Loucy (cell line): ENCODE results near the gene FOXRED1.

ENCODE experiments used
- H2AFZ ChIP-seq: fragments of 200-600 bp; sonication (generic); 2 replicates; pipeline ENCODE4 v1.6.0; 2016; ENCODE audit warnings: antibody characterized with exemption, mild to moderate bottlenecking, low read length, moderate library complexity
- H3F3A ChIP-seq: fragments of 200-600 bp; 2 replicates; pipeline ENCODE4 v1.6.0; 2016; ENCODE audit warnings: antibody characterized with exemption, low read depth, mild to moderate bottlenecking
- H3K27me3 ChIP-seq: fragments of 200-600 bp; sonication (generic); 2 replicates; pipeline ENCODE4 v1.6.1; 2014; ENCODE audit warnings: low read length, mild to moderate bottlenecking; ENCODE audit not compliant: insufficient read depth, poor library complexity, severe bottlenecking
- H3K36me3 ChIP-seq: fragments of 200-600 bp; sonication (generic); 2 replicates; pipeline ENCODE4 v1.6.1; 2016; ENCODE audit warnings: low read length; ENCODE audit not compliant: insufficient read depth
- H3K4me1 ChIP-seq: fragments of 200-600 bp; sonication (generic); 2 replicates; pipeline ENCODE4 v1.5.1; 2014; ENCODE audit warnings: low read length, mild to moderate bottlenecking; ENCODE audit not compliant: insufficient read depth, poor library complexity, severe bottlenecking
- H3K4me2 ChIP-seq: fragments of 200-600 bp; sonication (generic); 2 replicates; pipeline ENCODE4 v1.6.0; 2014; ENCODE audit warnings: antibody characterized with exemption, low read length, low read depth, mild to moderate bottlenecking; ENCODE audit not compliant: poor library complexity, severe bottlenecking
- H3K4me3 ChIP-seq: fragments of 200-600 bp; sonication (generic); 2 replicates; pipeline ENCODE4 v1.5.1; 2014; ENCODE audit warnings: low read length, mild to moderate bottlenecking, mixed read lengths; ENCODE audit not compliant: poor library complexity, severe bottlenecking
- H3K79me2 ChIP-seq: fragments of 200-600 bp; sonication (generic); 2 replicates; pipeline ENCODE4 v1.6.1; 2014; ENCODE audit warnings: low read length; ENCODE audit not compliant: insufficient read depth
- H3K9ac ChIP-seq: fragments of 200-600 bp; sonication (generic); 2 replicates; pipeline ENCODE4 v1.6.0; 2014; ENCODE audit warnings: mild to moderate bottlenecking, low read depth, low read length, moderate library complexity; ENCODE audit not compliant: poor library complexity, severe bottlenecking
- H3K9me2 ChIP-seq: fragments of 200-600 bp; sonication (generic); replicated peaks from 2 replicates; pipeline ENCODE4 v1.6.1; 2016; ENCODE audit warnings: low read depth, low read length, mixed read lengths
- H3K9me3 ChIP-seq: fragments of 200-600 bp; sonication (generic); 2 replicates; pipeline ENCODE4 v1.6.1; 2014; ENCODE audit warnings: mild to moderate bottlenecking, antibody characterized with exemption, low read length, low read depth; ENCODE audit not compliant: insufficient read depth
- H4K20me1 ChIP-seq: fragments of 200-600 bp; sonication (generic); 2 replicates; pipeline ENCODE4 v1.6.0; 2014; ENCODE audit warnings: antibody characterized with exemption, low read length, mild to moderate bottlenecking; ENCODE audit not compliant: insufficient read depth, poor library complexity, severe bottlenecking
- CTCF ChIP-seq: fragments of 200-600 bp; sonication (generic); conservative IDR thresholded peaks from 2 replicates; pipeline ENCODE4 v1.5.1; 2014; ENCODE audit warnings: mild to moderate bottlenecking, antibody characterized with exemption, low read length
- EZH2phosphoT487 ChIP-seq: fragments of 200-600 bp; IDR thresholded peaks from 2 replicates; pipeline ENCODE4 v1.6.1; 2018; ENCODE audit warnings: antibody characterized with exemption, mild to moderate bottlenecking, moderate library complexity, borderline replicate concordance

Gene FOXRED1

GRCh38 chr11:126290887-126291286 is 21.9 kb downstream of the FOXRED1 start:
- H3K9ac ChIP-seq, result no peak overlapping the region
- TF ChIP-seq CTCF (no peak), EZH2phosphoT487 (no peak)
- H4K20me1 ChIP-seq, result no peaks in the 10 kb centered on the region
- no peak overlapping the region for H3K4me2 ChIP-seq
- H3K4me3 ChIP-seq, result no peak overlapping the region
- no peaks in the 10 kb centered on the region for H3K4me1 ChIP-seq
- no peak overlapping the region for H2AFZ ChIP-seq
- H3K9me3 ChIP-seq, result no peaks in the 10 kb centered on the region
- H3K79me2 ChIP-seq, result no peaks in the 10 kb centered on the region
- H3K36me3 ChIP-seq, result no peaks in the 10 kb centered on the region
- H3K9me2 ChIP-seq, result no peaks in the 10 kb centered on the region
- H3F3A ChIP-seq, result no peaks in the 10 kb centered on the region
- no peaks in the 10 kb centered on the region for H3K27me3 ChIP-seq

DNA sequence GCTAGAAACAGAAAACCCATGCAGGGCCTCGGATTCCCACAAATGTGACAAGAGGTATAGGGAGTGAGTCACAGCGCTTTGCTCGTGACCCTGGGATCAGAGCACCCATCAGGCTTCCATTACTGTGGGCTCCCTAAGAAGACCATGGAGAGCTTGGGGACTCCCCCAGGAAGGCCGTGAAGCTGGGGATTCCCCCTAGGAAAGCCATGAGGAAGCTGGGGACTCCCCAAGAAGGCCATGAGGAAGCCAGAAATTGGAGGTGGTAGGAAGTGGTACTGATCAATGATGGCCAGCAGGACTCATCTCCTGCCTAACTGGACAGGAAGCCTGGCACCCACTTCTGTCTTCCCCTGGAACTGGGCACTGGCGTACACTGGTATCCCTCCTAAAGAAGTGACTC is 24.8 kb downstream of the FOXRED1 start:
- Histone ChIP-seq H3K27me3 (no peaks in the 10 kb centered on the region), H3K9ac (no peak overlapping the region), H3K36me3 (no peaks in the 10 kb centered on the region), H3K9me3 (no peaks in the 10 kb centered on the region), H3K9me2 (no peaks in the 10 kb centered on the region), H2AFZ (no peak overlapping the region), H3K4me1 (no peaks in the 10 kb centered on the region), H4K20me1 (no peaks in the 10 kb centered on the region), H3F3A (no peaks in the 10 kb centered on the region), H3K4me2 (no peak overlapping the region), H3K4me3 (no peak overlapping the region), H3K79me2 (no peaks in the 10 kb centered on the region)
- no peak for TF ChIP-seq CTCF
- TF ChIP-seq EZH2phosphoT487, result no peak

- no peaks in the 10 kb centered on the region for H4K20me1 ChIP-seq
- no peak overlapping the region for H3K9ac ChIP-seq
- H2AFZ ChIP-seq, result no peak overlapping the region
- no peaks in the 10 kb centered on the region for H3K9me3 ChIP-seq
- no peak overlapping the region for H3K4me3 ChIP-seq
- H3F3A ChIP-seq, result no peaks in the 10 kb centered on the region
- 0 out of 2 replicates have a peak, but pooled peaks cover 4% of the 10 kb centered on the region for H3K79me2 ChIP-seq
- no peak overlapping the region for H3K4me2 ChIP-seq
- TF ChIP-seq EZH2phosphoT487 (no peak), CTCF (no peak)
- no peaks in the 10 kb centered on the region for H3K4me1 ChIP-seq
- no peaks in the 10 kb centered on the region for H3K27me3 ChIP-seq
- H3K36me3 ChIP-seq, result no peaks in the 10 kb centered on the region
- H3K9me2 ChIP-seq, result no peaks in the 10 kb centered on the region
These were observed 28.1 kb downstream of the FOXRED1 start for GRCh38 chr11:126297004-126297403.
